A673 (cell line): ENCODE data around the gene NPB.

Experiments
- EZH2 ChIP-seq: fragments of 200-600 bp; sonication (generic); IDR thresholded peaks from 2 replicates; pipeline ENCODE4 v1.6.1; 2017; ENCODE audit warnings: borderline replicate concordance, low read depth, mild to moderate bottlenecking, mixed read lengths, antibody characterized with exemption, low read length; ENCODE audit not compliant: poor library complexity, severe bottlenecking
- TF ChIP-seq, protein P1 (sequence below): fragments of 300-800, 200-600 bp; sonication (generic); conservative IDR thresholded peaks from 2 replicates; pipeline ENCODE4 v1.5.1; 2017; ENCODE audit warnings: low read depth, mild to moderate bottlenecking, antibody characterized with exemption, low read length, moderate library complexity, mixed read lengths

DNA sequence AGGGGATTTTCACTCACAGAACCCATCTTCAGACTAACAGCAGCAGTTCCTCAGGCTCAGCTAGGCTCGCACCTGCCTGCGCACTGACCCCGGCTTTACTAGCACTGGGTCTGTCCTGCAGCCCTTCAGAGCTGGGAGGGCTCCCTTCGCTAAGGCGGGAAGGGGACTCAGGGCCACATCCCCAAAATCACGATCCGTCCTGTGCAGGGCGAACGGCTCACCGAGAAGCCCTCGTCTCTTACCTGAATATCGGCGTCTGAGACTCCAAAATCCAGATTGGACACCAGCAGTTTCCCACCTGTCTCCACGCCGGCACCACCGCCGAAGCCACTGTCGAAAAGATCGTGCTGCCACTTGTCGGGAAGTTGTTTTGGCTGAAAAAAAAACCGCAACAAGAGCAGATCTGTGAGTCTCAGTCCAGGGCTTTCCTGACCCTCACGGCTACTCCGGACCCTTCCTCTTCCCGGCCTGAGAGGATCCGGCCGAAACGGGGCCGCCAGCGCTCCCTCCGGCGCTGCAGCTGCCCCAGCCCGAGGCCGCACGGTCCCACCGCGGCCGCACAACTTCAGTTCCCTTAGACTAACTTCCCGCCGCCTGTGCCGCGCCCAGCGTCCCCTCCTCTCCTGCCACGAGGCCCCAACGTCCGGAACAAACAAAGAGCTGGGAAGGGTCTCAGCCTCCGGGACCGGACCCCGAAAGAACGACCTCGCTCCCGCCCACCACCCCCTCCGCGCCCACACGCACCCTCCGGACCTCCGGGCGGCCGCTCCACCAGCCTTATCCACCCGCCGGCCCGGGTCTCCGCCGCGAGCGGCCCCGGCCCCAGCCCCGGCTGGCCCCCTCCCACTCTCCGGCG, 11.4 kb upstream of the NPB start:
- TF ChIP-seq, protein P1, sequence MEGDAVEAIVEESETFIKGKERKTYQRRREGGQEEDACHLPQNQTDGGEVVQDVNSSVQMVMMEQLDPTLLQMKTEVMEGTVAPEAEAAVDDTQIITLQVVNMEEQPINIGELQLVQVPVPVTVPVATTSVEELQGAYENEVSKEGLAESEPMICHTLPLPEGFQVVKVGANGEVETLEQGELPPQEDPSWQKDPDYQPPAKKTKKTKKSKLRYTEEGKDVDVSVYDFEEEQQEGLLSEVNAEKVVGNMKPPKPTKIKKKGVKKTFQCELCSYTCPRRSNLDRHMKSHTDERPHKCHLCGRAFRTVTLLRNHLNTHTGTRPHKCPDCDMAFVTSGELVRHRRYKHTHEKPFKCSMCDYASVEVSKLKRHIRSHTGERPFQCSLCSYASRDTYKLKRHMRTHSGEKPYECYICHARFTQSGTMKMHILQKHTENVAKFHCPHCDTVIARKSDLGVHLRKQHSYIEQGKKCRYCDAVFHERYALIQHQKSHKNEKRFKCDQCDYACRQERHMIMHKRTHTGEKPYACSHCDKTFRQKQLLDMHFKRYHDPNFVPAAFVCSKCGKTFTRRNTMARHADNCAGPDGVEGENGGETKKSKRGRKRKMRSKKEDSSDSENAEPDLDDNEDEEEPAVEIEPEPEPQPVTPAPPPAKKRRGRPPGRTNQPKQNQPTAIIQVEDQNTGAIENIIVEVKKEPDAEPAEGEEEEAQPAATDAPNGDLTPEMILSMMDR = no peak
- TF ChIP-seq EZH2 = no peak
